ENCODE measurements around the gene EGLN3. TPM values are rescaled to one million over a fixed set of nuclear protein-coding genes. Genes with fewer than 3 reads are reported as not detected.

Gene EGLN3
- total RNA-seq (2022; extraction: Qiagen RNA extraction): 4.1 to 5.4 TPM (median 4.9 TPM) in 5 replicates

GRCh38 chr14:33950320-33951182 is at the start of gene EGLN3:
TSS of gene EGLN3 (minus strand) at chr14:33951074. CDS start at chr14:33950752, 322 bp downstream.

Measured in A549 treated with Hydrocortisone at 1 μM for 4 hours (cell line).